Activated CD4-positive, alpha-beta T cell treated with anti-CD3 and anti-CD28 coated beads for 36 hours (primary cell): ENCODE data around the gene APOD. TPM values are rescaled to one million over a fixed set of nuclear protein-coding genes. Genes with fewer than 3 reads are reported as not detected.
"Not testable (repeated sequence)": the region's sequence is repeated elsewhere in the genome, so short reads cannot be mapped to it uniquely, and the experiment has no call there.

Experiments
- ATAC-seq: fragments of 200-7000 bp; cut with Tn5 transposase; one replicate; pipeline ENCODE4 v1.10.0; 2021; ENCODE audit warnings: mild to moderate bottlenecking, moderate library complexity
- CTCF ChIA-PET: fragments of 350-600 bp; sonication (Branson Sonifier 250); formaldehyde crosslinking; loops from one replicate; lab custom pipeline; 2021; ENCODE audit warnings: antibody characterized with exemption; lab: Charles Lee
- POLR2A ChIA-PET: fragments of 350-600 bp; sonication (Branson Sonifier 250); formaldehyde crosslinking; loops from one replicate; lab custom pipeline; 2021; ENCODE audit warnings: antibody characterized with exemption, inconsistent platforms; lab: Charles Lee
- DNase-seq: peaks from one replicate; pipeline ENCODE4 v3.0.0-alpha.2; 2020
- H3K27ac Mint-ChIP-seq: one replicate; pipeline ENCODE4 v1.8.0; 2021; ENCODE audit warnings: mixed read lengths
- H3K27me3 Mint-ChIP-seq: one replicate; pipeline ENCODE4 v1.8.0; 2021; ENCODE audit warnings: mixed read lengths
- H3K36me3 Mint-ChIP-seq: one replicate; pipeline ENCODE4 v1.8.0; 2021; ENCODE audit warnings: low read depth, mixed read lengths
- H3K4me1 Mint-ChIP-seq: one replicate; pipeline ENCODE4 v1.8.0; 2021; ENCODE audit warnings: mixed read lengths
- H3K4me3 Mint-ChIP-seq: one replicate; pipeline ENCODE4 v1.8.0; 2021; ENCODE audit warnings: mild to moderate bottlenecking, moderate library complexity, mixed read lengths
- H3K9me3 Mint-ChIP-seq: one replicate; pipeline ENCODE4 v1.8.0; 2021; ENCODE audit warnings: low read depth, mixed read lengths
- intact Hi-C, 2 experiments: fragments of 100-400 bp; cut with DNase I in 1 of 2; cut with micrococcal nuclease in 1 of 2; formaldehyde crosslinking; loops; one replicate each; pipeline versions ENCODE4 v1.14.2 to v1.15.1; 2022 to 2024; cut with DNase I, micrococcal nuclease
- total RNA-seq, 2 experiments: library from RNA; stranded (reverse); gene quantifications; one replicate each; pipeline ENCODE4 v1.2.3, GENCODE V29; 2021

APOD gene
- total RNA-seq, 2 experiments from 2014 or later: not detected

- H3K36me3 Mint-ChIP-seq, CTCF ChIA-PET, H3K4me3 Mint-ChIP-seq, H3K27me3 Mint-ChIP-seq, H3K4me1 Mint-ChIP-seq, POLR2A ChIA-PET, DNase-seq, intact Hi-C loops, H3K27ac Mint-ChIP-seq, H3K9me3 Mint-ChIP-seq, ATAC-seq: not testable (repeated sequence)
Measured at GRCh38 chr3:195599516-195599915, 15.8 kb upstream of the APOD start.

GRCh38 chr3:195597848-195598247 lies 14.1 kb upstream of the APOD start:
- CTCF ChIA-PET: interaction anchor here (1.3 kb wide), 1 partner anchor 11 kb away, joined by 4 read pairs; no protein-coding TSS in a partner anchor
- intact Hi-C loops: no loop called here
- H3K27ac Mint-ChIP-seq: no peak overlapping the region
- H3K4me1 Mint-ChIP-seq: no peaks in the 10 kb centered on the region
- ATAC-seq: no peak
- H3K27me3 Mint-ChIP-seq: no peaks in the 10 kb centered on the region
- no peak overlapping the region for H3K4me3 Mint-ChIP-seq
- POLR2A ChIA-PET: no interaction called here
- H3K36me3 Mint-ChIP-seq: no peaks in the 10 kb centered on the region
- H3K9me3 Mint-ChIP-seq: no peaks in the 10 kb centered on the region
- no peak for DNase-seq

- no peak for ATAC-seq
- Mint-ChIP-seq H3K4me3 (no peak overlapping the region), H3K36me3 (no peaks in the 10 kb centered on the region), H3K4me1 (no peaks in the 10 kb centered on the region), H3K9me3 (no peaks in the 10 kb centered on the region), H3K27ac (no peak overlapping the region), H3K27me3 (no peaks in the 10 kb centered on the region)
- ChIA-PET CTCF (interaction anchor here (1.3 kb wide), 1 partner anchor 11 kb away, joined by 4 read pairs; no protein-coding TSS in a partner anchor), POLR2A (no interaction called here)
- intact Hi-C loops: no loop called here
- DNase-seq: no peak
Measured at GRCh38 chr3:195597229-195597628, 13.5 kb upstream of the APOD start.

- POLR2A ChIA-PET: no interaction called here
- H3K27ac Mint-ChIP-seq: no peak overlapping the region
- DNase-seq: no peak
- H3K4me3 Mint-ChIP-seq: no peak overlapping the region
- no peaks in the 10 kb centered on the region for H3K4me1 Mint-ChIP-seq
- no peak for ATAC-seq
- intact Hi-C loops: no loop called here
- H3K9me3 Mint-ChIP-seq: no peaks in the 10 kb centered on the region
- CTCF ChIA-PET: interaction anchor here (0.5 to 0.6 kb wide), 2 partner anchors 88 to 306 kb away, joined by 3 to 4 read pairs; no protein-coding TSS in a partner anchor
- no peaks in the 10 kb centered on the region for H3K36me3 Mint-ChIP-seq
- no peaks in the 10 kb centered on the region for H3K27me3 Mint-ChIP-seq
Measured at GRCh38 chr3:195596765-195597171, 13.0 kb upstream of the APOD start.

- Mint-ChIP-seq H3K27me3 (no peaks in the 10 kb centered on the region), H3K4me3 (no peak overlapping the region), H3K4me1 (no peaks in the 10 kb centered on the region), H3K27ac (peak overlapping the region; percentile 37), H3K9me3 (no peaks in the 10 kb centered on the region), H3K36me3 (no peaks in the 10 kb centered on the region)
- intact Hi-C loops: no loop called here
- ATAC-seq: no peak
- ChIA-PET POLR2A (no interaction called here), CTCF (interaction anchor here (0.5 to 0.6 kb wide), 2 partner anchors 89 to 306 kb away, joined by 3 to 4 read pairs; no protein-coding TSS in a partner anchor)
- DNase-seq: no peak
Measured at GRCh38 chr3:195595785-195596531, 12.2 kb upstream of the APOD start.

GRCh38 chr3:195591852-195592251 lies 8.1 kb upstream of the APOD start:
- Mint-ChIP-seq H3K4me3 (no peak overlapping the region), H3K27ac (no peak overlapping the region), H3K9me3 (no peaks in the 10 kb centered on the region), H3K27me3 (no peaks in the 10 kb centered on the region), H3K4me1 (no peaks in the 10 kb centered on the region), H3K36me3 (no peaks in the 10 kb centered on the region)
- ChIA-PET POLR2A (no interaction called here), CTCF (interaction anchor here (1.4 kb wide), 1 partner anchor 17 kb away, joined by 3 read pairs; no protein-coding TSS in a partner anchor)
- DNase-seq (no peak), ATAC-seq (no peak)
- intact Hi-C loops: no loop called here

- DNase-seq (no peak), ATAC-seq (no peak)
- H3K4me3 Mint-ChIP-seq: no peak overlapping the region
- no peaks in the 10 kb centered on the region for H3K9me3 Mint-ChIP-seq
- no peak overlapping the region for H3K27ac Mint-ChIP-seq
- intact Hi-C loops: no loop called here
- H3K4me1 Mint-ChIP-seq: no peaks in the 10 kb centered on the region
- no peaks in the 10 kb centered on the region for H3K27me3 Mint-ChIP-seq
- H3K36me3 Mint-ChIP-seq: no peaks in the 10 kb centered on the region
- ChIA-PET POLR2A (no interaction called here), CTCF (no interaction called here)
Measured at GRCh38 chr3:195591220-195591619, 7.5 kb upstream of the APOD start.

- intact Hi-C loops, DNase-seq, ATAC-seq, H3K27ac Mint-ChIP-seq, H3K36me3 Mint-ChIP-seq, CTCF ChIA-PET, H3K4me1 Mint-ChIP-seq, POLR2A ChIA-PET, H3K27me3 Mint-ChIP-seq, H3K4me3 Mint-ChIP-seq, H3K9me3 Mint-ChIP-seq: not testable (repeated sequence)
Measured at GRCh38 chr3:195590381-195590780, 6.6 kb upstream of the APOD start.

GRCh38 chr3:195589796-195590195 lies 6.1 kb upstream of the APOD start:
- POLR2A ChIA-PET, H3K4me3 Mint-ChIP-seq, H3K27me3 Mint-ChIP-seq, H3K4me1 Mint-ChIP-seq, H3K9me3 Mint-ChIP-seq, ATAC-seq, H3K36me3 Mint-ChIP-seq, CTCF ChIA-PET, DNase-seq, H3K27ac Mint-ChIP-seq: not testable (repeated sequence)
- intact Hi-C loops: loop anchor here in 1 of 2 experiments (5.0 kb wide), 1 partner anchor 47 kb away; the partner anchor contains the start of gene PPP1R2

- H3K4me3 Mint-ChIP-seq: no peak overlapping the region
- intact Hi-C loops: loop anchor here (1.0 to 5.0 kb wide), 4 partner anchors 21 to 46 kb away; partner anchors contain the start of gene PPP1R2 (in 1 of the 2)
- ChIA-PET CTCF (interaction anchor here (0.7 to 1.0 kb wide), 2 partner anchors 21 to 1102 kb away, joined by 3 read pairs; no protein-coding TSS in a partner anchor), POLR2A (interaction anchor here (0.6 kb wide), 1 partner anchor 374 kb away, joined by 6 read pairs; no protein-coding TSS in a partner anchor)
- H3K4me1 Mint-ChIP-seq: peaks cover 4% of the 10 kb centered on the region
- no peaks in the 10 kb centered on the region for H3K36me3 Mint-ChIP-seq
- H3K9me3 Mint-ChIP-seq: no peaks in the 10 kb centered on the region
- H3K27ac Mint-ChIP-seq: no peak overlapping the region
- DNase-seq (no peak), ATAC-seq (peak; percentile 24)
- H3K27me3 Mint-ChIP-seq: peaks cover 5% of the 10 kb centered on the region
Measured at GRCh38 chr3:195587824-195588223, 4.1 kb upstream of the APOD start.

GRCh38 chr3:195587406-195587805 lies 3.7 kb upstream of the APOD start:
- Mint-ChIP-seq H3K4me1 (peaks cover 4% of the 10 kb centered on the region), H3K4me3 (no peak overlapping the region), H3K27ac (no peak overlapping the region), H3K36me3 (no peaks in the 10 kb centered on the region), H3K9me3 (no peaks in the 10 kb centered on the region), H3K27me3 (peaks cover 5% of the 10 kb centered on the region)
- DNase-seq (no peak), ATAC-seq (peak; percentile 8)
- intact Hi-C loops: loop anchor here (1.0 to 5.0 kb wide), 4 partner anchors 21 to 45 kb away; partner anchors contain the start of gene PPP1R2 (in 1 of the 2)
- ChIA-PET CTCF (interaction anchor here (1.0 kb wide), 1 partner anchor 21 kb away, joined by 3 read pairs; no protein-coding TSS in a partner anchor), POLR2A (no interaction called here)

GRCh38 chr3:195584543-195584870 lies 767 bp upstream of the APOD start:
- peaks cover 6% of the 10 kb centered on the region for H3K4me1 Mint-ChIP-seq
- intact Hi-C loops: no loop called here
- DNase-seq: no peak
- ChIA-PET CTCF (interaction anchor here (0.9 to 1.5 kb wide), 4 partner anchors 26 to 42 kb away, joined by 3 to 6 read pairs (median 4); partner anchors contain the start of gene PPP1R2), POLR2A (no interaction called here)
- no peak overlapping the region for H3K27ac Mint-ChIP-seq
- no peak for ATAC-seq
- H3K9me3 Mint-ChIP-seq: no peaks in the 10 kb centered on the region
- H3K36me3 Mint-ChIP-seq: no peaks in the 10 kb centered on the region
- H3K27me3 Mint-ChIP-seq: peaks cover 5% of the 10 kb centered on the region
- H3K4me3 Mint-ChIP-seq: no peak overlapping the region
